ENCODE results near the gene FMR1. TPM values are rescaled to one million over a fixed set of nuclear protein-coding genes. Genes with fewer than 3 reads are reported as not detected.

The FMR1 gene
- total RNA-seq, 1 experiment from 2014 or later, result 24.4 TPM

- H3K9me2 ChIP-seq (replicated peaks; ENCODE audit: low read length), result no peaks in the 10 kb centered on the region
- intact Hi-C loops (cut with micrococcal nuclease), result no loop called here
- no peak overlapping the region for H3K4me3 ChIP-seq (ENCODE audit: low read length)
- no peaks in the 10 kb centered on the region for H3K36me3 ChIP-seq (ENCODE audit: low read depth, low read length)
- ATAC-seq (no peak), DNase-seq (no peak)
- no peaks in the 10 kb centered on the region for H3K27me3 ChIP-seq (ENCODE audit: low read length)
- H3K4me1 ChIP-seq (ENCODE audit: insufficient read depth, low read length), result no peaks in the 10 kb centered on the region
- BruUV-seq (replicated peaks), result no TSS peak
- H3K9ac ChIP-seq (ENCODE audit: low read length), result no peak overlapping the region
- H3K27ac ChIP-seq (ENCODE audit: low read length), result no peak overlapping the region
- ChIA-PET CTCF (no interaction called here), POLR2A (ENCODE audit: unreplicated experiment) (no interaction called here)
- no peak overlapping the region for H2AFZ ChIP-seq (ENCODE audit: low read length)
- no peak overlapping the region for H3K4me2 ChIP-seq (ENCODE audit: low read length)
- no peaks in the 10 kb centered on the region for H3K79me2 ChIP-seq (ENCODE audit: low read length)
- H3K9me3 ChIP-seq (ENCODE audit: low read length), result no peaks in the 10 kb centered on the region
- no peak for TF ChIP-seq EZH2 (IDR thresholded peaks at IDR 0.05; ENCODE audit: low read length, unreplicated experiment)
- no peak for TF ChIP-seq EZH2phosphoT487 (IDR thresholded peaks at IDR 0.05; ENCODE audit: borderline replicate concordance, low read length)
- no peak for TF ChIP-seq CTCF (conservative IDR thresholded peaks at IDR 0.05; ENCODE audit: low read depth, low read length)
- H4K20me1 ChIP-seq (ENCODE audit: low read length), result no peaks in the 10 kb centered on the region
- no peaks in the 10 kb centered on the region for H3F3A ChIP-seq (ENCODE audit: low read length, unreplicated experiment)
These were observed 9.4 kb upstream of the FMR1 start for GRCh38 chrX:147902270-147902669.

- H3K9ac ChIP-seq (ENCODE audit: low read length), result no peak overlapping the region
- POLR2A ChIA-PET (ENCODE audit: unreplicated experiment), result no interaction called here
- no peak for TF ChIP-seq EZH2 (IDR thresholded peaks at IDR 0.05; ENCODE audit: low read length, unreplicated experiment)
- no peak for TF ChIP-seq EZH2phosphoT487 (IDR thresholded peaks at IDR 0.05; ENCODE audit: borderline replicate concordance, low read length)
- TF ChIP-seq CTCF (conservative IDR thresholded peaks at IDR 0.05; ENCODE audit: low read depth, low read length), result no peak
- CTCF ChIA-PET, result no interaction called here
- H3K4me2 ChIP-seq (ENCODE audit: low read length), result no peak overlapping the region
- H3K9me2 ChIP-seq (replicated peaks; ENCODE audit: low read length), result no peaks in the 10 kb centered on the region
- H3K36me3 ChIP-seq (ENCODE audit: low read depth, low read length), result no peaks in the 10 kb centered on the region
- no TSS peak for BruUV-seq (replicated peaks)
- H2AFZ ChIP-seq (ENCODE audit: low read length), result no peak overlapping the region
- intact Hi-C loops (cut with micrococcal nuclease), result no loop called here
- DNase-seq (no peak), ATAC-seq (no peak)
- H3K79me2 ChIP-seq (ENCODE audit: low read length), result peaks cover 11% of the 10 kb centered on the region
- no peaks in the 10 kb centered on the region for H3F3A ChIP-seq (ENCODE audit: low read length, unreplicated experiment)
- no peak overlapping the region for H3K4me3 ChIP-seq (ENCODE audit: low read length)
- no peaks in the 10 kb centered on the region for H3K9me3 ChIP-seq (ENCODE audit: low read length)
- H3K27ac ChIP-seq (ENCODE audit: low read length), result no peak overlapping the region
- no peaks in the 10 kb centered on the region for H3K27me3 ChIP-seq (ENCODE audit: low read length)
- H4K20me1 ChIP-seq (ENCODE audit: low read length), result peaks cover 5% of the 10 kb centered on the region
- H3K4me1 ChIP-seq (ENCODE audit: insufficient read depth, low read length), result 0 out of 2 replicates have a peak, but pooled peaks cover 4% of the 10 kb centered on the region
These were observed 3.6 kb upstream of the FMR1 start for GRCh38 chrX:147908106-147908505.

- H3K27ac ChIP-seq (ENCODE audit: low read length), result no peak overlapping the region
- no peak overlapping the region for H2AFZ ChIP-seq (ENCODE audit: low read length)
- H3K27me3 ChIP-seq (ENCODE audit: low read length), result no peaks in the 10 kb centered on the region
- H3F3A ChIP-seq (ENCODE audit: low read length, unreplicated experiment), result no peaks in the 10 kb centered on the region
- intact Hi-C loops (cut with micrococcal nuclease), result no loop called here
- ATAC-seq, result no peak
- ChIA-PET POLR2A (ENCODE audit: unreplicated experiment) (no interaction called here), CTCF (no interaction called here)
- H3K4me1 ChIP-seq (ENCODE audit: insufficient read depth, low read length), result peaks cover 15% of the 10 kb centered on the region
- peaks cover 17% of the 10 kb centered on the region for H4K20me1 ChIP-seq (ENCODE audit: low read length)
- no peak overlapping the region for H3K4me2 ChIP-seq (ENCODE audit: low read length)
- no peaks in the 10 kb centered on the region for H3K36me3 ChIP-seq (ENCODE audit: low read depth, low read length)
- BruUV-seq (replicated peaks), result no TSS peak
- no peaks in the 10 kb centered on the region for H3K9me2 ChIP-seq (replicated peaks; ENCODE audit: low read length)
- no peak for TF ChIP-seq CTCF (conservative IDR thresholded peaks at IDR 0.05; ENCODE audit: low read depth, low read length)
- no peak for TF ChIP-seq EZH2 (IDR thresholded peaks at IDR 0.05; ENCODE audit: low read length, unreplicated experiment)
- TF ChIP-seq EZH2phosphoT487 (IDR thresholded peaks at IDR 0.05; ENCODE audit: borderline replicate concordance, low read length), result no peak
- H3K9me3 ChIP-seq (ENCODE audit: low read length), result no peaks in the 10 kb centered on the region
- no peak for DNase-seq
- H3K79me2 ChIP-seq (ENCODE audit: low read length), result peaks cover 36% of the 10 kb centered on the region
- H3K4me3 ChIP-seq (ENCODE audit: low read length), result no peak overlapping the region
- no peak overlapping the region for H3K9ac ChIP-seq (ENCODE audit: low read length)
These were observed 1.1 kb upstream of the FMR1 start for GRCh38 chrX:147910607-147911006.
